CD4-positive, CD25-positive, alpha-beta regulatory T cell (primary cell): ENCODE results near the gene HERC5. TPM values are rescaled to one million over a fixed set of nuclear protein-coding genes. Genes with fewer than 3 reads are reported as not detected.

ENCODE experiments used
- ATAC-seq, 2 donors: fragments of 150-1000 bp; cut with Tn5 transposase; one replicate each; pipeline ENCODE4 v1.10.0; 2021; ENCODE audit warnings: low read depth in 2 of 2, moderate number of reproducible peaks in 2 of 2, moderate library complexity in 1 of 2
- DNase-seq, 3 donors: peaks; one replicate each; pipeline versions ENCODE4 v3.0.0 to v3.0.0-alpha.2; 2012 to 2022; ENCODE audit warnings: mixed read lengths in 1 of 3
- H3K27ac ChIP-seq: one replicate; pipeline ENCODE4 v1.7.0; 2013; ENCODE audit warnings: mild to moderate bottlenecking, low read length; ENCODE audit not compliant: insufficient read depth, poor library complexity, severe bottlenecking
- H3K27me3 ChIP-seq: one replicate; pipeline ENCODE4 v1.7.0; 2013; ENCODE audit warnings: low read length; ENCODE audit not compliant: control insufficient read depth, insufficient read depth
- H3K36me3 ChIP-seq: one replicate; pipeline ENCODE4 v1.7.0; 2013; ENCODE audit warnings: mild to moderate bottlenecking, low read length, moderate library complexity; ENCODE audit not compliant: control insufficient read depth, insufficient read depth
- H3K4me1 ChIP-seq: 2 replicates; pipeline ENCODE4 v1.7.0; 2013; ENCODE audit warnings: mild to moderate bottlenecking, low read length; ENCODE audit not compliant: insufficient read depth, control insufficient read depth, poor library complexity, severe bottlenecking
- H3K4me3 ChIP-seq: one replicate; pipeline ENCODE4 v1.7.0; 2013; ENCODE audit warnings: low read depth, mild to moderate bottlenecking, low read length, moderate library complexity
- H3K9me3 ChIP-seq, 2 experiments: 1 replicate in 1 of 2; 2 replicates in 1 of 2; pipeline ENCODE4 v1.7.0; 2013; ENCODE audit warnings: low read length in 2 of 2, mild to moderate bottlenecking in 1 of 2, moderate library complexity in 1 of 2; ENCODE audit not compliant: control insufficient read depth in 2 of 2
- H3K27ac Mint-ChIP-seq, 3 donors: one replicate each; pipeline ENCODE4 v1.8.0; 2020 to 2022; ENCODE audit warnings: mild to moderate bottlenecking in 3 of 3, mixed read lengths in 3 of 3, moderate library complexity in 2 of 3
- H3K27me3 Mint-ChIP-seq: one replicate; pipeline ENCODE4 v1.8.0; 2022; ENCODE audit warnings: mild to moderate bottlenecking, mixed read lengths
- H3K36me3 Mint-ChIP-seq: one replicate; pipeline ENCODE4 v1.8.0; 2020; ENCODE audit warnings: mixed read lengths
- H3K4me1 Mint-ChIP-seq, 4 donors: one replicate each; pipeline ENCODE4 v1.8.0; 2020 to 2022; ENCODE audit warnings: mixed read lengths in 4 of 4, mild to moderate bottlenecking in 1 of 4
- H3K4me3 Mint-ChIP-seq, 4 donors: one replicate each; pipeline ENCODE4 v1.8.0; 2020 to 2022; ENCODE audit warnings: mild to moderate bottlenecking in 4 of 4, mixed read lengths in 4 of 4, moderate library complexity in 3 of 4
- H3K9me3 Mint-ChIP-seq, 7 donors: one replicate each; pipeline ENCODE4 v1.8.0; 2020 to 2022; ENCODE audit warnings: mixed read lengths in 7 of 7, mild to moderate bottlenecking in 3 of 7, moderate library complexity in 2 of 7
- polyA plus RNA-seq, 4 donors: library from polyadenylated mRNA; unstranded; fragments of 300-500 nt; fragmentation: Illumina TruSeq; gene quantifications; one replicate each; pipeline ENCODE4 v1.2.3, GENCODE V29; 2021
- total RNA-seq: library from RNA; stranded (reverse); gene quantifications from one replicate; pipeline ENCODE4 v1.2.3, GENCODE V29; 2022

HERC5 gene
- total and polyA plus RNA-seq, 5 donors from 2014 or later = 24.6 to 33.9 (median 27.1) TPM

DNA sequence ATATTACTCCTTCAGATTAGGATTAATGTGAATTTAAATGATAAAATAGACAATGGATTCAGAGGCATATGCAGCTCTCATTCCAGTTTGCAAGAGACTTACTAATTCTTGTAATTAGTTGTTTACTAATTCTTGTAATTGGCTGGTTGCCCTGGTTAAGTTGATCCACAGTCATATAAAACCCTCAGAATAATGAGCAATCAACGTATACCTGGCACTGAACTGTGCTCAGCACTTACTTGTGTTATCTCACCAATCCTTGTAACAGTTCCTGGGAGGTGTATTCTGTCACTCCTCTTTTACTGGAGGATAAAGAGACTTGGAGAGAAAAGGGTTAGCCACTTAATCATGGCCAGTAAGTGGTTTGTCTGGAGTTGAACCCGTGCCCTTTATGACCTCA is 10.5 kb downstream of the HERC5 start:
- peaks cover 15% of the 10 kb centered on the region for H3K4me1 ChIP-seq
- H3K27ac Mint-ChIP-seq = peak overlapping the region in 1 of 3 donors; percentile 81
- no peaks in the 10 kb centered on the region for H3K27me3 ChIP-seq
- H3K27me3 Mint-ChIP-seq = no peaks in the 10 kb centered on the region
- no peaks in the 10 kb centered on the region for H3K9me3 ChIP-seq
- H3K36me3 Mint-ChIP-seq = peaks cover 55% of the 10 kb centered on the region
- no peak overlapping the region for H3K4me3 Mint-ChIP-seq
- ATAC-seq (no peak), DNase-seq (no peak)
- H3K9me3 Mint-ChIP-seq = peaks cover 0 to 4% (median 0%) of the 10 kb centered on the region in 7 donors
- H3K36me3 ChIP-seq = peaks cover 47% of the 10 kb centered on the region
- peaks cover 16 to 28% (median 18%) of the 10 kb centered on the region in 4 donors for H3K4me1 Mint-ChIP-seq
- no peak overlapping the region for H3K4me3 ChIP-seq
- no peak overlapping the region for H3K27ac ChIP-seq

DNA sequence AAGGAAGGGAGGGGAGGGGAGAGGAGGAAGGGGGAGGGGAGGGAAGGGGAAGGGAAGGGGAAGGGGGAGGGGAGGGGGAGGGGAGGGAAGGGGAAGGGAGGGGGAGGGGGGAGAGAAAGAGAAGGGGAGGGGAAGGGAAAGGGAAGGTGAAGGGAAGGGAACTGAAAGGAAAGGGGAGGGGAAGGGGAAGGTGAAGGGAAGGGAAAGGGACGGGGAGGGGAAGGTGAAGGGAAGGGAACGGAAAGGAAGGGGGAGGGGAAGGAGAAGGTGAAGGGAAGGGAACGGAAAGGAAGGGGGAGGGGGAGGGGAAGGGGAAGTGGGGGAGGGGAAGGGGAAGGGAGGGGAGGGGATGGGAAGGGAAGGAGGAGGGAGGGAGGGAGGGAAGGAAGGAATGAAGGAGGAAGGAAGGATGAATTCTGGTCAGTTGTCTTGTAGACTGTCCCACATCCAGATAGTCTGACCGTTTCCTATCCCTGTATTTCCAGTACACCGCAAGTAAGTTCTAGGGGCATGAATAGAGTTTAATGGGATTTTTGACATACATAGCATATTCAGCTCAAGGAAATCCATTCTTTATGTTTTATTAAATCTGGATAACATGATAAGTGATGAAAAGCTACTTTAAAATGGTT is 20.4 kb downstream of the HERC5 start:
- peaks cover 46% of the 10 kb centered on the region for H3K36me3 Mint-ChIP-seq
- Histone ChIP-seq H3K4me3 (no peak overlapping the region), H3K27ac (no peak overlapping the region), H3K9me3 (no peaks in the 10 kb centered on the region), H3K27me3 (no peaks in the 10 kb centered on the region), H3K4me1 (no peaks in the 10 kb centered on the region), H3K36me3 (peaks cover 31% of the 10 kb centered on the region)
- H3K4me3 Mint-ChIP-seq = no peak overlapping the region
- peaks cover 0 to 13% (median 3%) of the 10 kb centered on the region in 4 donors for H3K4me1 Mint-ChIP-seq
- no peaks in the 10 kb centered on the region for H3K9me3 Mint-ChIP-seq
- ATAC-seq (no peak), DNase-seq (no peak)
- no peak overlapping the region for H3K27ac Mint-ChIP-seq
- H3K27me3 Mint-ChIP-seq = no peaks in the 10 kb centered on the region

DNA sequence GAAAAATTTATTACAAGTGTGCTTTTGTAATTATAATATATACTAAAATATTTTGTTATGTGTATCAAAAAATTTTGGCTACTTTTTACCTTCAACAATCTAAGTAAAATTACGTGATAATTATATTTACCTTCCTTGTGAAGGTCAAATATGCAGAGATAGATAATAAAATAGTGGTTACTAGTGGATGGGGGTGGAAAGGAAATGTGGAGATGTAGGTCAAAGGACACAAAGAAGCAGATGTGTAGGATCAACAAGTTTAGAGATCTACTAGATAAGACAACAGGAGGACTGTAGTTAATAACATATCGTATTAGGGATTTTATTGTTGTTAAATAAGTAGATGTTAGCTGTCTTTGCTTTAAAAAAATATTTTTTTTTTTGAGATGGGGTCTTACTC is 21.3 kb downstream of the HERC5 start:
- peaks cover 39% of the 10 kb centered on the region for H3K36me3 Mint-ChIP-seq
- H3K4me3 Mint-ChIP-seq = no peak overlapping the region
- H3K27me3 Mint-ChIP-seq = no peaks in the 10 kb centered on the region
- no peak overlapping the region for H3K27ac ChIP-seq
- H3K27ac Mint-ChIP-seq = no peak overlapping the region
- H3K4me3 ChIP-seq = no peak overlapping the region
- H3K4me1 ChIP-seq = no peaks in the 10 kb centered on the region
- no peaks in the 10 kb centered on the region for H3K9me3 ChIP-seq
- ATAC-seq = no peak
- no peak for DNase-seq
- H3K4me1 Mint-ChIP-seq = peaks cover 0 to 10% (median 4%) of the 10 kb centered on the region in 4 donors
- no peaks in the 10 kb centered on the region for H3K27me3 ChIP-seq
- no peaks in the 10 kb centered on the region for H3K9me3 Mint-ChIP-seq
- peaks cover 24% of the 10 kb centered on the region for H3K36me3 ChIP-seq

DNA sequence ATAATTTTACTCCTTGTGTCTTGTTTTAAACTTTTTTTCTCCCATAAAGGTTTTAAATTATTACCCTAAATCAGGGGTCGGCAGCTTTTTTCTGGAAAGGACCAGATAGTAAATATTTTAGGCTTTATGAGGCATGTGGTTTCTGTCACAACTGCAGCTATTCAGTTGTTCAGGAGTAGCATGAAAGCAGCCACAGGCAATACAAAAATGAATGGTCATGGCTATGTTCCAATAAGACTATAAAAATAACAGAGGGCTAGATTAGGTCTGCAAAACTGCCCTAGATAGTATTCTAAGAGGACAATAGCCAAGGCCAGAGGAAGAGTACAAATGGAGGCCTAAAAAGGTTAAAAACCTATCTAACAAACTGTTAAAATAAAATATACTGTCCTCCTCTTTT is 24.6 kb downstream of the HERC5 start:
- H3K27ac ChIP-seq = no peak overlapping the region
- no peak overlapping the region for H3K4me3 Mint-ChIP-seq
- peaks cover 39% of the 10 kb centered on the region for H3K36me3 Mint-ChIP-seq

DNA sequence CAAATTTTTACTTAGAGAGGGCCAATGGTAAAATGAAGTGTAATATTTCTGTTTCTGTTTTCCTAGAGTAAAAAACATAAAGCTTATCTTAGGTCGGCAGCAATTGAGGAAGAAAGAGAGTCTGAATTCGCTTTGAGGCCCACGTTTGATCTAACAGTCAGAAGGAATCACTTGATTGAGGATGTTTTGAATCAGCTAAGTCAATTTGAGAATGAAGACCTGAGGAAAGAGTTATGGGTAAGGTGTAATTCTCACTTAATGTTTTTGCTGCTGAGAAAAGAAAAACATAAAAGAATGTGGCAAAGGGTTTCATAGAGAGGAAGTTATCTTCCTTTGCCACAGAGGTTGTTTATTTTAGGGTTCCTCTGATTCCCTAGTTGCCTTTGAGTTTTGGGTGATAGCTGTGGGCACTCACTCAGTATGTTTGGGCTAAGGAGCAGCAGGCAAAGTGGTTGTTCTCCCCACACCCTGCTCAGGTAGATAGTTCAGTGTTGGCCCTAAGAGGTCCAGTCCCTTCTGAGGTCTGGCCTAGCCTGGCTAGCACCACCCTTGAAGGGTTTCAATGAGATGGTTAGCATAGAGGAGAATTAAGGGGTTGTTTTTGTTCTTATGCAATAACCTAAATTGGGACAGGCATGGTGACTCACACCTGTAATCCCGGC is 32.3 kb downstream of the HERC5 start:
- H3K27me3 Mint-ChIP-seq = no peaks in the 10 kb centered on the region
- DNase-seq (peak in 1 of 3 donors; percentile 41), ATAC-seq (no peak)
- peak overlapping the region; percentile 32 to 89 (median 80) for H3K27ac Mint-ChIP-seq
- Histone ChIP-seq H3K27me3 (no peaks in the 10 kb centered on the region), H3K9me3 (no peaks in the 10 kb centered on the region), H3K27ac (peak overlapping the region; percentile 37), H3K36me3 (peaks cover 34% of the 10 kb centered on the region), H3K4me3 (no peak overlapping the region), H3K4me1 (peaks cover 11% of the 10 kb centered on the region)
- peaks cover 47% of the 10 kb centered on the region for H3K36me3 Mint-ChIP-seq
- H3K9me3 Mint-ChIP-seq = no peaks in the 10 kb centered on the region
- peak overlapping the region in 1 of 4 donors; percentile 7 for H3K4me3 Mint-ChIP-seq
- peaks cover 15 to 22% (median 16%) of the 10 kb centered on the region in 4 donors for H3K4me1 Mint-ChIP-seq

More for the DNA sequence above, 24.6 kb downstream of the HERC5 start:
- Histone ChIP-seq H3K36me3 (peaks cover 17% of the 10 kb centered on the region), H3K4me1 (no peaks in the 10 kb centered on the region), H3K4me3 (no peak overlapping the region), H3K27me3 (no peaks in the 10 kb centered on the region), H3K9me3 (no peaks in the 10 kb centered on the region)
- H3K27me3 Mint-ChIP-seq = no peaks in the 10 kb centered on the region
- H3K9me3 Mint-ChIP-seq = no peaks in the 10 kb centered on the region
- H3K27ac Mint-ChIP-seq = no peak overlapping the region
- ATAC-seq (no peak), DNase-seq (no peak)
- peaks cover 2 to 10% (median 5%) of the 10 kb centered on the region in 4 donors for H3K4me1 Mint-ChIP-seq

DNA sequence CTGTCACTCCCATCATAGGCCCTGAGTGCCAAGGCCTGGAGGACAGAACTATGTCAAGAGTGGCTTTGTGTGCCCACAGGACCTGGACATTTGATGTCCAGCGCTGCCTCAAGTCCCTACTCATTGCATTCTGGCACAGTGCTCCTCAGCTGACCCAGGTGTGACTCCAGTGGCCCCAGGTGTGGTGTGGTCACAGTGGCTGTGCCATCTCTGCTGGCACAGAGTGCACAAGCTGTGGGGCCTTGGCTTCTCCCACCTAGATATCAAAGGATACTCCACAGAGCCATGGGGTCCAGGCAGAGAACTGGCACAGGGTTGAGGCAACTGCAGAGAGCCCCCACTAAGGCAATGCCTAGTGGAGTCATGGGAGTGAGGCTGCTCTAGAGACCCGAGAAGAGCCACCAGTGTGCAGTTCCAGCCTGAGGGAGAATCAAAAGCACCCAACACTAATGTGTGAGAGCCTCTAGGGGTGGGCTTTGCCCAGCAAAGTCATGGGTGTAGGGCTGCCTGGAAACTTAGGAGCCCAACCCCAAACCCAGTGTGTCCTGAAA is 41.0 kb downstream of the HERC5 start:
- H3K4me1 Mint-ChIP-seq = peaks cover 0 to 4% (median under 1%) of the 10 kb centered on the region in 4 donors
- no peak overlapping the region for H3K27ac Mint-ChIP-seq
- Histone ChIP-seq H3K4me3 (no peak overlapping the region), H3K27me3 (no peaks in the 10 kb centered on the region), H3K36me3 (peaks cover 50% of the 10 kb centered on the region), H3K4me1 (no peaks in the 10 kb centered on the region), H3K9me3 (no peaks in the 10 kb centered on the region), H3K27ac (no peak overlapping the region)
- DNase-seq (no peak), ATAC-seq (no peak)
- no peaks in the 10 kb centered on the region for H3K9me3 Mint-ChIP-seq
- peaks cover 41% of the 10 kb centered on the region for H3K36me3 Mint-ChIP-seq
- no peak overlapping the region for H3K4me3 Mint-ChIP-seq
- no peaks in the 10 kb centered on the region for H3K27me3 Mint-ChIP-seq

DNA sequence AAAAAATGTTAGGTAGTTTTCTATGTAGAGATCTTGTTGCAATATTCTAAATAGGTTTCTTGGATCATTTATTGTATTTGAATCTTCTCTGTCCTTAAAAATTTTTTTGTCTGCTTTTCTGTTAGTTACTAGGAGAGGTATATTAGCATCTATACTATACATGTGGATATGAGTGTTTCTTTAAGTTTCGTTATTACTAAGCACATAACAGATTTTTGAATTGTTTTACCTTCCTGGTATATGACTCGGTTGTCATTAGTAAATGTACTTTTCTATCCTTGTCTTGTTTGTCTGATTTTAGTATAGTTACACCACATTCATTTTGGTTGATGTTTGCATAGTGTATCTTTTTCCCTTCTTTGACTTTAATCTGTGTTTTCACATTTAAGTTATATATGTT is 46.4 kb downstream of the HERC5 start:
- Mint-ChIP-seq H3K9me3 (no peaks in the 10 kb centered on the region), H3K4me3 (no peak overlapping the region), H3K27me3 (no peaks in the 10 kb centered on the region), H3K36me3 (peaks cover 37% of the 10 kb centered on the region), H3K27ac (peak overlapping the region in 1 of 3 donors; percentile 17), H3K4me1 (peaks cover 0 to 8% (median 2%) of the 10 kb centered on the region in 4 donors)
- ATAC-seq (no peak), DNase-seq (no peak)
- no peak overlapping the region for H3K4me3 ChIP-seq
- no peaks in the 10 kb centered on the region for H3K27me3 ChIP-seq
- no peak overlapping the region for H3K27ac ChIP-seq
- peaks cover 26% of the 10 kb centered on the region for H3K36me3 ChIP-seq
- H3K4me1 ChIP-seq = no peaks in the 10 kb centered on the region
- H3K9me3 ChIP-seq = no peaks in the 10 kb centered on the region
